Fibroblast of villous mesenchyme (primary cell): ENCODE data around the gene FBLN7. TPM values are rescaled to one million over a fixed set of nuclear protein-coding genes. Genes with fewer than 3 reads are reported as not detected.
A peak's percentile ranks its signal among the peaks of the same experiment; 100 is the strongest.

Experiments
- DNase-seq: peaks from one replicate; pipeline ENCODE4 v3.0.0-alpha.2; 2010; ENCODE audit warnings: low read depth
- H3K4me3 ChIP-seq: 2 replicates; pipeline ENCODE4 v1.5.1; 2011; ENCODE audit warnings: low read depth, mild to moderate bottlenecking, low read length
- CTCF ChIP-seq: IDR thresholded peaks from 2 replicates; pipeline ENCODE4 v1.5.1; 2012; ENCODE audit warnings: low read depth, mild to moderate bottlenecking, low read length; ENCODE audit not compliant: insufficient read depth
- total RNA-seq: library from RNA; depleted of rRNA; stranded (reverse); fragments of >200 nt; gene quantifications from 2 replicates; pipeline ENCODE4 v1.2.3, GENCODE V29; 2012

Gene FBLN7
- total RNA-seq, 1 donor: 1.3 TPM

GRCh38 chr2:112140899-112141625 lies 2.9 kb downstream of the FBLN7 start:
- H3K4me3 ChIP-seq: no peak overlapping the region
- no peak for TF ChIP-seq CTCF
- no peak for DNase-seq

DNA sequence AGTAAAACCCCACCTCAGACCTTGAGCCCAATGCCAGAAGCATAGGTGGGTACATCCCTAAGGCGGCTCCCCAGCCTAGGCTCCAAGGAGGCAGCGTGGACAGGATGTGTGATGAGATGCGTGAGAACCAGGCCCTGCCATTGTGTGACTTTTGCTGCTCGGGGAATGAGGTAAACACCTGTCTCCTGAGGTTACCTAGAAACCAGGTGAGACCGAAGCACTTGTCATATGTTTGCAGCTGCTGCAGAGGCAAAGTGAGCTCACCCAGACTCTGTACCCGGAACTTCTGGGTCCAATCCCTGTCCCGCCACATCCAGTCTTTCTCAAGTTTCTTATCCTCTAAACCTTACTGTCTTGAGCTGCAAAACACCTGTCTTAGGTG lies 3.4 kb downstream of the FBLN7 start:
- TF ChIP-seq CTCF: no peak
- DNase-seq: no peak
- H3K4me3 ChIP-seq: no peak overlapping the region

DNA sequence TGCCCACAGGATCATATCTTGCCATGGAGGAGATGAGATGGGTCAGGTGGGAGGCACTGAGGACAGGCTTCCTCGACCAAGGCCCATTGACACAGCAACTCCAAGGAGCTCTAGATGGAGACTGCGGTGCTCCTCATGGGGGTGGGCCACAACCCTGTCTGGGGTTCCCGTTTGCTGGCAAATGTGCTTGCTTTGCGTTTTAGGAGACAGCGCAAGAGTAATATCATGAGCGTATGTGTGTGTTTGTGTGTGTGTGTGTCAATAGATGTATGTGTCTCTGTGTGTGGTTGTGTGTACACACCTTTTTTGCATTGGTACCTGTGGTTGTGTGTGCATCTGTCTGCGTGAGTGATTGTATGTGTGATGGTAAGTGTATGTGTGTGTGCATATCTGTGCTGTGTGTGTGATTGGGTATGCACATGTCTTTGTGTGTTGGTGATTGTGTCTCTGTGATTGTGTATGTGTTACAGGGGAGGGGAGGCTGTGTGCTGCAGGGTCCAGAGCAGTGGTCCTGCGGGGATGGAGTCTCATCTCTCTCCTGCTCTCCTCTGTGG lies 4.4 kb downstream of the FBLN7 start:
- TF ChIP-seq CTCF: no peak
- H3K4me3 ChIP-seq: no peak overlapping the region
- no peak for DNase-seq

DNA sequence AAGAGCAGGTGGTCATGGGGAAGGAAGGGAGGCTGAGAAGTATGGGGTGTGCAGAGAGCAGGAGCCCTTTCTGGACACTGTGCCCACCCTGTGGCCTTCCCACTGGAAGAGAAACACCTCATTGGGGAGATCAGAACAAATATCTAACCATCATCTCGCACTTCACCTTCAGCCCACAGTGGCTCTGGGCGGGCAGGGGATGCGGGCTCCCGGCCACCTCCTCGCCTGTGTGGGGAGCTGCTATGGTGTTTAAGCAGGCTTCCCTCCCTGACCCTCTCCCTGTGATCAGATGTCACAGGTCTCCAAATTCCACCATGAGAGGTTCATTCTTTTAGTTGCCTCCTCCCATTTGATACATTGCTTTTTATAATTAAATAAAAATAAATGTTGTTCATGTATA lies 5.0 kb downstream of the FBLN7 start:
- no peak for TF ChIP-seq CTCF
- no peak overlapping the region for H3K4me3 ChIP-seq
- no peak for DNase-seq

DNA sequence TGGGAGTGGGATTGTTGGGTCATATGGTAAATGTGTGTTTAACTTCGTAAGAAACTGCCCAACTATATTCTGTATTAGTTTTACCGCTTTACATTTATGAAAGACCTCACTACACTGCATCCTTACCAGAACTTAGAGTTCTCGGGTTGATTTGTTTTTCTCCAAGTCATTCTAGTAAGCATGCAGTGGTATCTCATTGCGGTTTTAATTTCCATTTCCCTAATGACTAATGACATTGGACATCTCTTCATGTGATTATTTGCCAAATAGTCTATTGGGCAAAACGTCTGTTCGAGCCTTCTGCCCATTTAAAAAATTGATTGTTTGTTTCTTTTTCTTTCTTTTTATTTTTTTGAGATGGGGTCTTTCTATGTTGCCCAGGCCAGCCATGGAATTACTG lies 6.8 kb downstream of the FBLN7 start:
- no peak for TF ChIP-seq CTCF
- no peak for DNase-seq
- no peak overlapping the region for H3K4me3 ChIP-seq

GRCh38 chr2:112147382-112148168 lies 9.4 kb downstream of the FBLN7 start:
- no peak for TF ChIP-seq CTCF
- H3K4me3 ChIP-seq: no peak overlapping the region
- DNase-seq: peak; percentile 7
